H54 (cell line): Measurements from ENCODE around the gene SETBP1.

Experiments
- DNase-seq: peaks from one replicate; pipeline ENCODE4 v3.0.0; 2011; ENCODE audit warnings: low spot score, mixed read lengths; ENCODE audit not compliant: insufficient read length
- FAIRE-seq: peaks from 3 replicates; lab custom pipeline; 2011; peaks lifted over from hg19 to GRCh38; lab: Jason Lieb, UNC
- POLR2A ChIP-seq: IDR thresholded peaks from 2 replicates; pipeline ENCODE4 v1.6.1; 2011; ENCODE audit warnings: low read depth, mild to moderate bottlenecking, low read length

The SETBP1 gene

GRCh38 chr18:45109271-45109670, 428.6 kb downstream of the SETBP1 start:
- FAIRE-seq: no peak
- no peak for DNase-seq
- TF ChIP-seq POLR2A: no peak

DNA sequence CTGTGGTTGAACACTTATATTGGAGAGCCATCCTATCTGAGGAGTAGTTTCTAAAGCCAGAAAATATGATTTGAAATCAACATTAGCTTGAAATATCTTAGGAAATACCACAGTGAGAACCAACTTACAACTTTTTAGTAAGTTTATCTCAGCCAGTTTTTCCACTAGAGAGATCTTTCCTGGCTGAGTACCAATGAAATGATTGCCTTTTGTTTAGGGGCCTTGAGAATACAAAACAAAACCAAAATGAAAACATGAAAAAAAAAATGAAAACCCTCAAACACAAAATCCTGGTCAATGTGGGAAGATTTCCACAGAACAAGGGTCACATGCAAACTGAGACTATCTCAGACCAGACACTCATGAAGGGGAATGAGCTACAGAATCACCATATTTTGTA, 429.0 kb downstream of the SETBP1 start:
- DNase-seq (no peak), FAIRE-seq (no peak)
- TF ChIP-seq POLR2A: no peak

DNA sequence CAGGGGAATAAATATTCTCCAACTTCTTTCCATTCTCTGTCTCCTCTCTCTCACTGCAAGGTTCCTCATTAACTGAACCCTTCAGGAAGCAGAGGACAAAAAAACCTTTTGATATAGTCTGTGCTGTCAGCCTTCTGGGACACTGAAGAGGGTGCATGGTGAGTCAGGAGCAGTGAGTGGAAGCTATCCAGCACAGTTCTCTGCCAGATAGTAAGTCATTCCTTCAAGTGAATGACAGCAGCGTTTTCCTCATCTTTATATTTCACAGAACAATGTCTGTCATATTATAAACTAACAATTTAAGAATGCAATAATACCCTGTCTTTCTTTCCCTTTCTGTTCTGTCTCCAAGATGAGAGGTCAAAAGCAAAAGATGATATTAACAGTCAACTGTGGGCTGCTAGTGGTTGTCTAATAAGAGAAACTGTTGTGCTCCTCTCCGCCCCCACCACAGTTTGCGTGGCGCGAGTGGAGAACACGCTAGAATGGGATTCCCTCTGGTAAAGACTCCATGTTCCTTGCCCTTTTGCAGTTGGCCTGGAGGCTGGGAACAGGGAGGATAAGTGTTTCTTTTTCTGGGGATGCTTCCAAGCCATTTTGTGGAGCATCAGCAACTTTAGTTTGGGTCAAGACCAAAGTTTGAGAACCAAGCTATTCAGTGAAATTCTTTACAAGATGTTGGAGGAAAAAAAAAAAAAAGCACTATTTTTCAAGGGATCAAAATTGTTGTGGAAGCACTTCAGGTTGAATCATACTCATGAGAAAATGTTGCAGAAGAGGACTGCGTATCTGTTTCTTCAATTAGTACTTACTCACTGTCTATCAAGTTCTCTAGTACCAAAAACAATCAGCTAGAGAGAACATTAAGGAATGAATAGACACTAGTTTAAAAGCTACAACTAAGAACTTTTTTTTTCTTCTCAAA, 430.2 kb downstream of the SETBP1 start:
- no peak for DNase-seq
- FAIRE-seq: no peak
- TF ChIP-seq POLR2A: no peak

GRCh38 chr18:45111502-45111848, 430.8 kb downstream of the SETBP1 start:
- FAIRE-seq: no peak
- no peak for DNase-seq
- TF ChIP-seq POLR2A: no peak

- no peak for TF ChIP-seq POLR2A
- no peak for FAIRE-seq
- DNase-seq: no peak
These were observed 432.0 kb downstream of the SETBP1 start for GRCh38 chr18:45112682-45113081.

DNA sequence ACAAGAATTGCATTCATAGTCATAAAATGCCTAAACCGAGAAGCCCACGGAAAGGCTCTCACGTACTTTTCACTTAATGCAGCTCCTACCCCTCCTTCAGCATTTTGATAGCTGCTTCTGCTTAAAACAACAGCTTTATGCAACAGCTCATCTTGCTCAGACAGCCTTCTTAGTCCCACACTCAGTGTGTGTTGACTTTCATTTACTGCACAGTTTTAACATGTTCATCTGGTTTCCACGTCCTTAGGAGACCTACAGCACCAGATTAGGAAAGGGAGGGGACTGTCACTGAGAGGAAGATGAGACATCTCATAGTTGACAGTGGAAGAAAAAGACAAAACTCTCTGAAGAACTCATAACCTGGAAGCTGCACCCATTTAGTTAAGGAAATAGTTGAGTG, 435.4 kb downstream of the SETBP1 start:
- FAIRE-seq: no peak
- TF ChIP-seq POLR2A: no peak
- no peak for DNase-seq
